HG02623 (cell line): ENCODE measurements around the gene DCXR.

Source experiments
- ATAC-seq: cut with Tn5 transposase; IDR thresholded peaks from one replicate; pipeline ENCODE4 v1.9.1; 2021; ENCODE audit warnings: moderate library complexity; ENCODE audit not compliant: unreplicated experiment

DCXR gene

DNA sequence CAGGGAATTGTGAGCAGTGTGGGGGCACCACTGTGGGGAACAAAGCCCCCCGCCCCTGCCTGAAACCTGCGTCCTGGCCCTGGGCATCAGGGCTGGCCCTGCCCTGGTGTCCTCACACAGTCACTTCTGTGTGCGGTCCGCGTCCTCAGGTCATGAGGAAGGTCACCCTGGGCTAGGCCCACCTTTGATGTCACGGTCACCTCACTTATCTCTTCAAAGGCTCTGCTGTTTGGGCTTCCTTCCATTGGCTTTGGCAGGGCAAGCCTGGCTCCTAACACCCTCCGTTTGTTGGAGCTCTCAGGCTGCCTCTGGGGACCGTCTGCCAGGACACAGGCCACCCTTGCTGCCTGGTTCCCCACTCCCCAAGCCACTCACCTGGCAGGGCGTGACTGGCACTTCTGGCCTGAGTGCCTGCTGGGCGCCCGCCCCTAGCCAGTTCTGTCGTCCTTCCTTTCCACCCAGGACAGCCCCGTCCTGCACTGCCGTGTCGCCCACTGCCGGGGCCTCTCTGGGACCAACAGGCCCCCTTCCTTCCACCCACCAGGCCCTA lies 23.6 kb downstream of the DCXR start:
- ATAC-seq: no peak

DNA sequence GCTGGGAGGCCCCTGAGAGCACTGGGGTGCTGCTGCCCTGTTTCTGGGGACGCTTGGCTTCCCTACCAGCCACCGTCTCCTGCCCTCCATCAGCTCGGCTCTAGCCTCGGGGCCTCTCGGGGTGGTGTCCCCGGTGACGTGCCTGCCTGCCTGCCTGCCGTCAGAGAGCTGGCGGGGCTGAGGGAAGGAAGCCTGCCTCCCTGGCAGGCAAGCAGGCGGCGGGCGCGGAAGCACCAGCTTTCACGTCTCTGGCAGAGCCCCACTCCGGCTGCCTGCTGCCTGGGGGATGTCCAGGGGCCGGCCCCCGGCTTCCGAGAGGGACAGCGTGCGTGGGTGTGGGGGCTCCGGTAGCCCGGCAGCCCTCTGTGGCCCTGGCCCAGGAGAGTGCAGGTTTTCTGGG lies 24.2 kb downstream of the DCXR start:
- no peak for ATAC-seq

DNA sequence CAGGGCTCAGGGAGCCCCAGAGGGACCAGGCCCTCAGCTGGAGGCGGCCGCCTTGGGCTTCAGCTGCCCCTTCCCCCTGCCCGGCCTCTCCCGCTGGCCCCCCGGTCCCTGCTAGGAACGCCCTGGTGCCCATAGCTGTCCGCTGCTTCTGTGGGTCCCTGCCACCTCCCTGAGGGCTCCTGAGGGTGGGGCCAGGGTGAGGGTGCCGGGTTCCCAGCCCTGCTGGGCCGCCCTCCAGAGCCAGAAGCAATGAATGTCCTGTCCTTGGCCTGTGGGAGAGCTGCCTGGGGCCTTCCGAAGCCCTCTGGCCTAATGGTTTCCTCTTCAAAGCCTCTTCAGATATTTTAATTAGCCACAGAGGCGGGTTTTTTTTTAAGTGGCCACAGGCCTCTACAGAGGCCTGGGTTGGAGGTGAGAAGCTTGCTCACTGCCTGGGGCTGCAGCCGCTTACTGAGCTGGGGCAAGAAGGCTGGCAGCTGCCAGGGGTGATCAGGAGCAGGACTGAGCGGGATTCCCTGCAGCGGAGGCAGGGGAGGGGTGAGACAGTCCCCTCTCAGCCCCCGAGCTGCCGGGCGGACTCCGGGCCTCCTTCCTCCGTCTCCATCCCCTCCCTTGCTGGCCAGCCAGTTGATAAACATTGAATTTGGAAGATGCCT lies 24.7 kb downstream of the DCXR start:
- ATAC-seq: no peak

DNA sequence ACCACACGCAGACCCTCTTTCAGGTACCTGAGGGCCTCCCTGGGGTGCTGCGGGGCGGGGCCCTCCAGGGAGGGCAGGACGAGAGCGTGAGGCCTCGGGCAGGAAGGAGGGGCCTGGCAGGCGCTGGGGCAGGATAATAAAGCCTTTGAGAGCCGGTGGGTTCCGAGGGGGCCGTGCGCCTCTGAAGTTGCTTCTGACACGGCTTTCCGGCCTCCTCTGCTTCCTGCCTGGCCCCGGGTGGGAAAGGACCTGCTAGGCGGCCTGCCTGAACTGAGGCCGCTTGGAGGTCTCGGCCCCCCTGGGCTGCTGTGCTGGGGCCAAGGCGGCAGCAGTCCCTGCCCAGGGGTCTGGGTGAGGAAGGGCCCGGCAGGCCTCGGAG lies 25.2 kb downstream of the DCXR start:
- no peak for ATAC-seq

DNA sequence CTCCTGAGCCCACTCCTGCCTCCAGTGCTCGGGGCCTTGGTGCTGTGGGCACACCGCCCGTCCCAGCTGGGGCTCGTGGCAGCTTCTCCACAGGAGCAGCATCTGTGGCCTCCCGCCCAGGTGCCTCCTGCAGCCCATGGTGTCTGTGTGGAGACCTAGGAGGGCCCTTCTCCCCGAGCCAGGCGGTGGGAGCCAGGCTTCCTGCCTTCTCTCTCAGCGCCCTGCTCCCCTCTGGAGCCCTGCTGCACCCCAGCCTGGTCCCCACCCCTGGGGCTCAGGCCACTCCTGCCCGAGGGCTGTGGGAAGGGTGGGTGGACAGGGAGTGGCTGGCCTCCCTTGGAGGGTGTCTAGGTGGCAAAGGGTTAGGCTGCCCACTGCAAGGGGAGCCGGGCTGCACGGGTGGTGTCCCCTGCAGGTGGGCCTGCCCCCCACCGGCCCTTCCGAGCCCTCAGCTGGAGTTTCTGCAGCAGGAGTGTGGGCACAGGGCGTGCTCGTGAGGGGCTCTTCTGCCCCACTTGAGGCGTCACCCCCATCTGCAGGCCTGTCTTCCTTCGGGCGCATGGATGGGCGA lies 25.8 kb downstream of the DCXR start:
- no peak for ATAC-seq

DNA sequence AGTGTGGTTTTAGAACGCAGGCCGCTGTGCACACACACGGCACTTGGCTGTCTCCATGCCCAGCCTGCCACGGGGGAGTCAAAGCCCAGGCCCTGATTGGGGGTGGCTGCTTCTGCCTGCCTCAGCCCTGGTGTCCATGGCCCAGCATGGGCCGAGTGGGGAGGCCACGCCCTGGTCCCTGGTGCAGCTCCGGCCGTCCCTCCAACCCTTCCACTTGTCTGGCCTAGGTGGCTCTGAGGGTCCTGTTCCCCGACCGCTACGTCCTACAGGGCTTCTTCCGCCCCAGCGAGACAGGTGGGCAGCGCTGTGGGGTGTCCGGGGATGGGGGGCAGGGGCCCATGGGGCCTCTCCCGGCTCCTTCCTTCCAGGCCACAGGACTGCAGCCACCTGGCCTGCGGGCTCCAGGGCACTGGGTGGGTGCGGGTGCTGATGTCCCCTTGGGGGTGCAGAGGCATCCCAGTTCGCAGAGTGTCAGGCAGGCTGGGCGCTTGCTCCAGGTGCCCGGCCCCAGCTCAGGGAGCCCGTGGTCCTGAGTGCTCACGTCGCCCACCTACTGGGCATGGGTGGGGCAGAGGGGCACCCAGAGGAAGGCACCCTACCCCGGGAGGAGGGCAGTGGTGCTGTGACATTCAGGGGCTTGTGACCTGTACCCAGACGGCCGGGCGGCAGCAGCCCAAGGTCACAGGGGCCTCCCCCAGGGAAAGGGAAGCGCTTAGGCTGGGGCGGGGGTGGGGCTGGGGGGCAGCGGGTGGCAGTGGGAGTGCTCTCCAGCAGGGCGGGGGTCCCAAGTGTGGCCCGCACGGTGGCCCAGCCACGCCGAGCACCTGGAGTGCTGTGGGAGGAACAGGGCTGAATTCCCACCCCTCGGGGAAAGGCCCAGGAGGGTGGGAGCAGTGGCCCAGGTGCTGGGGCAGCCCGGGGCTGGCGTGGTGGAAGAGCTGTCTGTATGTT lies 26.6 kb downstream of the DCXR start:
- no peak for ATAC-seq

DNA sequence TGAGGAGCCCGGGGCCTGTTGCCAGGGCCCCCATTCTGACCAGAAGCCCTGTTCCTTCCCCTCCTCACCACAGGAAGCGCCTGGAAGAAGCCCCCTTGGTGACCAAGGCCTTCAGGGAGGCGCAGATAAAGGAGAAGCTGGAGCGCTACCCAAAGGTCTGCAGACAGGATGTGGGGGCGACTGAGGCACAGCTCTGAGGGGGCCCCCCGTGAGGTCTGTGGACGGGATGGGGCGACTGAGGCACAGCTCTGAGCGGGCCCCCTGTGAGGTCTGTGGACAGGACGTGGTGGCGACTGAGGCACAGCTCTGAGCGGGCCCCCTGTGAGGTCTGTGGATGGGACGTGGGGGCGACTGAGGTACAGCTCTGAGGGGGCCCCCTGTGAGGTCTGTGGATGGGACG lies 28.1 kb downstream of the DCXR start:
- ATAC-seq: no peak

DNA sequence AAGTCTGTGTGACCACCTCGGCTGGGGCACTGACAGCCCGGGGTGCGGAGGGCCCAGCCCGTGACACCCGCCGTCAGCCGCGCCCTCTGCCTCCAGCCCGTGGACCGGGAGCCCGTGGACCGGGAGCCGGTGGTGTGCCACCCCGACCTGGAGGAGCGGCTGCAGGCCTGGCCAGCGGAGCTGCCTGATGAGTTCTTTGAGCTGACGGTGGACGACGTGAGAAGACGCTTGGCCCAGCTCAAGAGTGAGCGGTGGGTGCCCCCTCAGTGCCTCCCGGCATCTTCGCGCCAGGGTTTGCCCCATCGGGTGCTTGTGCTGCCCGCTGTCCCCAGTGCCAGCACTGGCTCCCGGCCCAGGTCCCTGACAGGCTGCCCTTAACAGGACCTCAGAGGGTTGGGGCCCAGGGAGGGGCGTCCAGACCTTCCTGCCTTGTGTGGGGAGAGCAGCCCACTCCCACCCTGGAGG lies 28.5 kb downstream of the DCXR start:
- no peak for ATAC-seq

DNA sequence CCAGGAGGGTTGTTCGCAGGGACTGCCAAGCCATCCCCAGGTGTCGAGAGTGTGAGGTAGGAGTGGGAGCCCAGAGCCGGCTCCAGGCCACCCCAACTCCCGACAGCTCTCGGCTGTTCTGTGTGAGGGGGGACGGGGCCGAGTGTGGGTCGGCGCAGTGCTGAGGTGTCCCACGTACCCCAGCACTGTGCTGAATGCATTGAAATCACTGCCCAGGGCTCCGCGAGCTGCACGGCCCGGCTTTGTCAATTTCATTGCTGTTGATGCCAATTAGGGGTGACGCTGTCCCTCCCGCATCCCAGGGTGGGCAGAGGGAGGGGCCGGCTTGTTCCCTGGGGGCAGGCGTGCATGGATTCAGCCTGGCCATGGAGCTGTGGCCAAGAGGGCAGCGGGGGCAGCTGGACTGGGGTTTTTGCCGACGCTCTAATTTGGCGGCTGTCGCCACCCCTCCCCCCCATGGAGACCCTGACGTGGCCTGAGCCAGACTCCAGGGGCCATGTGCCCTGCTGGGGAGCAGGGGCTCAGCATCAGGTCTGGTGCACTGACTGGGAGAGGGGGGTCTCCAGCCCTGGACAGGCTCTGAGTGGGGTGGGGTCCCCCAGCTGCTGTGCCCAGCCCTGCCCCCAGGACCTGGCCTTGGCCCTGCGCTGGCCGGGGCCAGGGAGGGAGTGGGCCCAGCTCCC lies 29.1 kb downstream of the DCXR start:
- ATAC-seq: no peak

DNA sequence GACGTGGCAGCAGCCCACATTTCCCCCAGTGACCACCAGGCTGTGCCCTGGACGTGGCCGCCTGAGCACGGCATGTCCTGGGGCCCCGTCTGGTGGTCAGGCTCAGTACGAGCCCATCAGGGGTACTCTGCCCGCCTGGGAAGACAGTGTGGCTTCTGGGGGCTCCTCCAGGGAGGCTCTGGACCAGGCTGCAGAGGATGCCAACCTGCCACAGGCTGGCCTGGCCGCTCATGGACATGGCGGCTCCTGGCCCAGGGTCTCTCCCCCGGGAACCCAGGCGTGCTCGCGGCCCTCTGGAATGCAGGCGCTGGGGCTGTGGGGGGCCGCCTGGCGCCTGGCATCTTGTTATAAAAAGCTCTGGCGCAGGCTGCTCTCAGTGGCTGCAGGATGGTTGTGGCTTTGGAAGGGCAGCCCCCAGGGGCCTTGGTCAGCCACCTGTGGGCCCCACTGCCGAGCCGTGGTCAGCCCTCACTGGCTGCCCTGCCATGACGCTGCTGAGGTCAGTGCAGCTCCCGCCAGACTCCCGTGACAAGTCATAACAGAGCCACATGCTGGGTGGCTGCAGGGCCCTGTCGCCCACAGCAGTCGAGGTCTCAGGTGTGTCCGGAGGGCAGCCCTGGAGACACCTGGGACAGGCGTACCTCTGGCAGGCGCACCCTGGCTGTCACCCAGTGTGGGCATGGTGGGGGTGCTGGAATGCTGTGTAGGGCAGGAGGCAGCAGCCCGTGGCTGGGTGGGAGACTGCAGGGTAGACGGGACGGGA lies 29.8 kb downstream of the DCXR start:
- no peak for ATAC-seq

DNA sequence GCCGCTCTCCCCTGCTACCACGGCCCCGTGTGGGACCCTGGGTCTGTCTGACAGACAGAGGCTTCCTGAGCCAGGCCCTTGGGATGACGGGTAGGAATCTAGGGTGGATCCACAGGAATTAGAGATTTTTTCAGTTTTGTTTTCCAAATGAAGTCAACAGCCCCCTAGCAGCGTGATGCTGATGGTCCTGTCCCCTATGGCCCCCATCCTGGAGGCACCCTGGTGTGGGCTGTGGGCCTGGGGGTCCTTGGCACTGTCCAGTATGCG lies 30.3 kb downstream of the DCXR start:
- no peak for ATAC-seq

DNA sequence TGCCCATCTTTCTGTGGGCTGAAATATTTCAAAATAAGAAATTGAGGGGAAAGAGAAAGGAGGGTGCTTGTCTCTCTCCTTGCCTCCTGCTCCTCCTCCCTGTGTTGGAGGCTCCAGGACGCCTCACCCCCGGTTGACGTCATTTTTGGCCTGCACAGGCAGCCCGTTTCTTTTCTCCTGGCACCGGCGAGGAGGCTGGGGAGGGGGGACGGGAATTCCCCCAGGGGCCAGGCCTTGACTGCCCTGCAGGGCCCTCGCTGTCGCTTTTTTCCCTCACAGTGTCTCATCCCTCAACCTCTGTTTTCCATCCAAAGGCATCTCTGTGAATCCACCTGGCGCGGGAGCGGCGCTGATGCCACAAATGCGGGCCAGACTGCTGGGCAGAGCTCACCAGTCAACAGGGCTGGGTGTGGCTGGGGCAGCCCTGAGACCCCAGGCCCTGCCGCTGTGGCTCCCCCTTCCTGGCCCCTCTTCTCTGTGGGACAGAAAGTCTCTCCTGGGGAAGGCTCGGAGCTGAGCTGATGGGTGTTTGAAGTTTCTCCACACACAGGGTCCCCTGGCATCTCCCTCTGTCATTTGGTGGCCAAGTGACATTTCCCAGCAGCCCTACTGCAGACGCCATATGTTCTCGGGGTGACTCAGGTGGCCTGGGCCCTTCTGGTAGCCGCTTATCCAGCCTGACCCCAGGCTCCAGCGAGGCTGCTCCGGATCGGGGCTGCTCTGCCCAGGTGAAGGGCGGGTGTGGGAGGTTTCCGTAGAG lies 30.8 kb downstream of the DCXR start:
- ATAC-seq: no peak

DNA sequence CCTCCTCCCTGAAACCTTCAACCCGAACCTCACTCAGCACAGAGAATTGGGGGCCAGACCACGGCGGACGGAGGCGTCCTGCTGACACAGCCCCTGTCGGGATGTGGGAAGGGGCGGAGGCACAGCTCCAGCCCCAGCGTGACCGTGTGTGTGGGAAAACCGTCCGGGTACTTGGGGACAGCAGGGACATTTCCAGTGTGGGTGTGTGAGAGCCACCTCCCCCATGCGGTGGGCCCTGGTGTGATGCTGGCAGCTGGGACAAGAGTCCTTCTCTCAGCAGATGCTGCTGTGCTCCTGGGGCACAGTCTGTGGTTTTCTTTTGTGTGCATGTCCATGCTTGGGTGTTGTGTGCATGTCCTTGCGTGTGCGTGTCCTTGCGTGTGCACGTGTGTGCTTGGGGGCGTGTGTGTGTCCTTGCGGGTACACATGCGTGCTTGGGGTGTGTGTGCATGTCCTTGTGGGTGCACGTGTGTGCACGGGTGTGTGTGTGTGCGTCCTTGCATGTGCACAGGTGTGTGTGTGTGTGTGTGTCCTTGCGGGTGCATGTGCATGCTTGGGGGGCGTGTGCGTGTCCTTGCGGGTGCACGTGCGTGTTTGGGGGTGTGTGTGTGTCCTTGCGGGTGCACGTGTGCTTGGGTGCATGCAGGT lies 31.7 kb downstream of the DCXR start:
- no peak for ATAC-seq

DNA sequence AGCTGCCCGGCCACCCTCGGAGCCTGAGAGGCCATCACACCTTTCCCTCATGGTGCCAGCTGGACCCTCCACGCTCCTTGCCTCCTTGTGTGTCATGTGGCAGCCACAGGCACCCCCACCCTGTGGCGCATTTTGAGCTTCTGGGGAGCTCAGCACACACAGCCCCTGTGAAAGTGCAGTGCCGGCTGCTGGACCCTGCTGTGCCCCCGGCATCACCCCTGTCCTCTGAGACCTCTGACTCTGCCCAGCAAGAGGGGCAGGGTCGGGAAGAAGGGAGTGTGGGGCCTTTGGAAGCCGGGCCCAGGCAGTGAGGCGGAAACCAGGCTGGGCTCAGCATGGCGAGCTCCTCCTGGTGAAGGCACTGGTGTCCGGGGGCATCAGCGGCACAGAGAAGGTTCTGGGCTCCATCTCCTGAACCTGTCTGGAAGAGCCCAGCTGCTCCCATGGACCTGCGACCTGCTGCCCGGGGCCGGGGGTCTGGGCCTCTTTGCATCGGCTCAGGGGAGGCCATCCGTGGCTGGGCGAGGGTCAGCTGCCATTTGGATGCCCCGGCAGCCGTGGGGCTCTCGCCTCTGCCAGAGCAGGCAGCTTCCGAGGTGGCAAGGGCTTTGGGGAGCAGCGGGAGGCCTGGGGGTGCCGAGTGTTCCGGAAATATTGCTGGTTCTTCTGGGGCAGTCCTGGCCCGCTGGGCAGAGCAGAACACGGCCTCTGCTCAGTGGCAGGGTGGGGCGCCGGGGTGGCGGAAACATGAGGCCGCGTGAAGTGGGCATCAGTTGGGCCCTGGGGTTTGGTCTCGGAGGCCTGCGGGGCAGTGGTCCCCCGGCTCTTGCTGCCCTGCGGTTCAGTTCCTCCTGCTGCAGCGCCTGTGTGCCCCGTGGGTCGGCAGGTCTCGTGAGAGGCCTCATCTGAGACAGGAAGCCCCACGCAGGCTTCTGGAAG lies 32.7 kb downstream of the DCXR start:
- no peak for ATAC-seq

DNA sequence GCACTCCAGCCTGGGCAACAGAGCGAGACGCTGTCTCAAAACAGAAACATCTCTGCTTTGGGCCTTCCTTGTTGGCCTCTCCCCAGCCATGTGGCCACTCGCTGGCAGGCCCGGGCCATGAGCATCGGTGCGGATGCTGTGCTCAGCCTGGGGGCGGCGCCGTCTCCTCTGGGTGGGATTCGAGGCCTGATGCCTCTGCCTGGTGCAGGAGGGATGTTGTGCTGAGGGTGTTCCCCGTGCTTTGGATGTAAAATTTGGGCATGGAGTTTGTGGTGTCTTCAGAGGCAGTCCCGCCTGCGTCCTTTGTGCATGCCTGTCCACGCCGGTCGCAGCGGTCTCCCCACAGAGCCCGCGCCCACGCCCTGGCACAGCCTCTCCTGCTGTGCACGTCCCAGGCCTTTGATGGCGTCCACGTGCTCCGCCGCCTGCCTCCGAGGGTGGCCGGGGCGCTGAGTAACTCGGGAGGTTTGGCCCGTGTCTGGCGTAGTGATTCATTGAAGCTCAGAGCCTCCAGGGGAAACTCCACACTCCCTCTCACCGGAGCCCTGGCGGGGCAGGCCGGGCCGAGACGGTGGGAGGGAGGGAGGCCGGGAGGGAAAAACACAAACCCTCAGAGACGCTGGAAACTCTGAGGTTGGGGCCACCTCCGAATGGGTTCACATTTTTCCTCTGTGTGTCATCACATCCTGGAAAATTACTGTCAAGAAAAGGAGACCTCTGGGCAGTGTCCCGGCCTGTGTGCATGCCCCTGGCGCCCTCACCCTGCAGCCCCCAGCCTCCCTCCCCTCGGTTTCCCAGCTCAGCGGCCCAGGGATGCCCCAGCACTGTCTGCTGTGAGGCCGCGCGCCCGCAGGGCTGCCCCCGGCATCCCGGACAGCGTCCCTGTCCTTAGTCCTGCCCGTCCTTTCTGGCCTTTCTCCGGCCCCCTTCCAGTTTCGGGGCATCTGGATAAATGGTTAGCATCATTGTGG lies 33.8 kb downstream of the DCXR start:
- ATAC-seq: no peak

DNA sequence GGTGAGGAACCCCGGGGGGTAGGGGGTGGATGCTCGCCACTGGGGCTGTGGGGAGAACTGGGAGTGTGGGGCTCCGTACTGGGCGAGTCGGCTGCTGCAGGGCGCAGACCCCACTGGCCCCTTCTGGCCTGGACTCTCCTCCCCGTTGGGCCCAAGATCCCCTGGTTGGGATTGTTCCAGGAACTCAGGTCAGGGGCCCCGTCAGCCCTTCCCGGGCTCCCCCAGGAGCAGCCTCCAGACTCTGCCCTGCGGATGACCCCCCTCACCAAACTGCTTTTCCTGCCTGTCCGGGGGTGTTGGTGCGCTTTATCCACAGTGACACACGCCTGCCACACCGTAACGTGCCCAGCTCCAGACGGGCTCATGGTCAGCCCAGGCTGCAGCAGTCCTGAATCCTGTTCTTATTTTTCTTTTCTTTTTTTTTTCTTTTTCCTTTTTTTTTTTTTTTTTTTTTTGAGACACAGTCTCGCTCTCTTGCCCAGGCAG lies 35.9 kb downstream of the DCXR start:
- ATAC-seq: no peak
